Ovary (tissue), 9 donors: Measurements from ENCODE around the gene ABL1. TPM values are rescaled to one million over a fixed set of nuclear protein-coding genes. Genes with fewer than 3 reads are reported as not detected.
A peak's percentile ranks its signal among the peaks of the same experiment; 100 is the strongest.

Source experiments
- DNase-seq, 5 donors: peaks; one replicate each; pipeline ENCODE4 v3.0.0-alpha.2; 2019 to 2020
- H3K27ac ChIP-seq, 2 donors: fragments of 200-600 bp; one replicate each; pipeline versions ENCODE4 v1.5.1 to v1.8.0; 2019 to 2022
- H3K27me3 ChIP-seq: fragments of 200-600 bp; one replicate; pipeline ENCODE4 v1.8.0; 2022
- H3K36me3 ChIP-seq: fragments of 200-600 bp; sonication (generic); one replicate; pipeline ENCODE4 v1.5.1; 2019
- H3K4me1 ChIP-seq: one replicate; pipeline ENCODE4 v1.8.1; 2013; ENCODE audit warnings: mild to moderate bottlenecking, moderate library complexity; ENCODE audit not compliant: insufficient read depth
- H3K4me3 ChIP-seq: fragments of 200-600 bp; sonication (generic); one replicate; pipeline ENCODE4 v1.5.1; 2017
- H3K9me3 ChIP-seq, 2 donors: fragments of 200-600 bp in 1 of 2; sonication (generic) in 1 of 2; one replicate each; pipeline versions ENCODE4 v1.5.1 to v1.8.1; 2013 to 2019; ENCODE audit warnings: mild to moderate bottlenecking in 1 of 2, moderate library complexity in 1 of 2
- EP300 ChIP-seq: sonication (generic); formaldehyde crosslinking; IDR thresholded peaks from one replicate; pipeline ENCODE4 v1.6.1; 2017; ENCODE audit warnings: antibody characterized with exemption
- POLR2A ChIP-seq: fragments of 450-650 bp; IDR thresholded peaks from one replicate; pipeline ENCODE4 v1.6.1; 2017; ENCODE audit warnings: antibody characterized with exemption, mild to moderate bottlenecking, moderate library complexity
- WGBS, 3 donors: extraction: QIAGEN DNeasy Blood & Tissue Kit in 1 of 3; methylation state at CpG; one replicate each; pipeline versions ENCODE4 v1.1.5 to v1.1.7; 2013 to 2017; 5-methylcytosine and 5-hydroxymethylcytosine counted together
- intact Hi-C, 4 donors: fragments of 100-400 bp; cut with DNase I; formaldehyde crosslinking; loops; one replicate each; pipeline versions ENCODE4 v1.11.0 to v1.15.1; 2022 to 2023
- polyA plus RNA-seq, 2 donors: library from polyadenylated mRNA; stranded (reverse); fragments of 200-250 nt in 1 of 2; fragments of 350-450 nt in 1 of 2; fragmentation: Illumina TruSeq in 1 of 2; extraction: RNeasy Lipid Tissue Mini Kit (QIAGEN cat#74804) in 1 of 2; gene quantifications; one replicate each; pipeline ENCODE4 v1.2.3, GENCODE V29; 2013 to 2014
- total RNA-seq, 7 donors: library from RNA; depleted of rRNA in 2 of 7; stranded (reverse); fragments of >200 nt in 2 of 7; fragmentation: NEBNext Ultra II Directional in 3 of 7; extraction: Animal tissue kit (Norgen Biotek cat#: 25700) in 3 of 7; gene quantifications; one replicate each; pipeline versions ENCODE4 v1.1.0 to v1.2.4, GENCODE V29; 2016 to 2023
- TF ChIP-seq, protein P1 (sequence below), 3 donors: fragments of 450-650 bp in 2 of 3; fragments of 200-600 bp in 1 of 3; IDR thresholded peaks; one replicate each; pipeline versions ENCODE4 v1.5.1 to v1.8.0; 2016 to 2022; ENCODE audit warnings: antibody characterized with exemption in 3 of 3, mild to moderate bottlenecking in 1 of 3
- donor health status: DM: no; HTN: no; CAD: no; lungs with moderate emphysema.
- donor health status: DM: no; HTN: no; CAD: no.
- donor health status: Bipolar disorder and iron deficiency.
- donor health status: DM: yes; HTN: yes; CAD: no.
- donor health status: DM: no; HTN: no; CAD: no.
- donor health status: DM: yes; HTN: yes; CAD: no.

The ABL1 gene
- total and polyA plus RNA-seq, 9 donors, result 39.4 to 112 (median 75.1) TPM

DNA sequence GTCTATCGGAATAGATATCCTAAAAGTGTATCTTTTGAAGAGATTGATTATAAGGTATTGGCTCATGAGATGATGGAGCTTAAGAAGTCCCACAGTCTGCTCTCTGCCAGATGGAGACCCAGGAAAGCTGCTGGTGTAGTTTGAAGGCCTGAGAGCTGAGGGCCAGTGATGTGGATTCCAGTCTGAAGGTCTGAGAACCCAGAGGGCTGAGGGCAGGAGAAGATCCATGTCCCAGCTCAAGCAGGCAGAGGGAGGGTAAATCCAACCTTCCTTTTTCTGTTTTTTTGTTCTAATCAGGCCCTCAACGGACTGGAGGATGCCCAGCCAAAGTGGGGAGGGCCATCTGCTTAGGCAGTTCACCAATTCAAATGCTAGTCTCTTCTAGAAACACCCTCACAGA is 11.0 kb upstream of the ABL1 start:
- DNase-seq, result no peak
- 7 to 18% (median 12%) methylated on average over 2 of the region's 2 CpGs for WGBS, 3 donors
- intact Hi-C loops, result no loop called here
- Histone ChIP-seq H3K36me3 (no peaks in the 10 kb centered on the region), H3K27me3 (no peaks in the 10 kb centered on the region), H3K4me3 (no peak overlapping the region), H3K27ac (peak overlapping the region; percentile 68 to 84), H3K4me1 (peaks cover 11% of the 10 kb centered on the region), H3K9me3 (no peaks in the 10 kb centered on the region)
- TF ChIP-seq EP300 (no peak), POLR2A (no peak)
- TF ChIP-seq, protein P1, sequence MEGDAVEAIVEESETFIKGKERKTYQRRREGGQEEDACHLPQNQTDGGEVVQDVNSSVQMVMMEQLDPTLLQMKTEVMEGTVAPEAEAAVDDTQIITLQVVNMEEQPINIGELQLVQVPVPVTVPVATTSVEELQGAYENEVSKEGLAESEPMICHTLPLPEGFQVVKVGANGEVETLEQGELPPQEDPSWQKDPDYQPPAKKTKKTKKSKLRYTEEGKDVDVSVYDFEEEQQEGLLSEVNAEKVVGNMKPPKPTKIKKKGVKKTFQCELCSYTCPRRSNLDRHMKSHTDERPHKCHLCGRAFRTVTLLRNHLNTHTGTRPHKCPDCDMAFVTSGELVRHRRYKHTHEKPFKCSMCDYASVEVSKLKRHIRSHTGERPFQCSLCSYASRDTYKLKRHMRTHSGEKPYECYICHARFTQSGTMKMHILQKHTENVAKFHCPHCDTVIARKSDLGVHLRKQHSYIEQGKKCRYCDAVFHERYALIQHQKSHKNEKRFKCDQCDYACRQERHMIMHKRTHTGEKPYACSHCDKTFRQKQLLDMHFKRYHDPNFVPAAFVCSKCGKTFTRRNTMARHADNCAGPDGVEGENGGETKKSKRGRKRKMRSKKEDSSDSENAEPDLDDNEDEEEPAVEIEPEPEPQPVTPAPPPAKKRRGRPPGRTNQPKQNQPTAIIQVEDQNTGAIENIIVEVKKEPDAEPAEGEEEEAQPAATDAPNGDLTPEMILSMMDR (IDR thresholded peaks at IDR 0.05), result no peak

DNA sequence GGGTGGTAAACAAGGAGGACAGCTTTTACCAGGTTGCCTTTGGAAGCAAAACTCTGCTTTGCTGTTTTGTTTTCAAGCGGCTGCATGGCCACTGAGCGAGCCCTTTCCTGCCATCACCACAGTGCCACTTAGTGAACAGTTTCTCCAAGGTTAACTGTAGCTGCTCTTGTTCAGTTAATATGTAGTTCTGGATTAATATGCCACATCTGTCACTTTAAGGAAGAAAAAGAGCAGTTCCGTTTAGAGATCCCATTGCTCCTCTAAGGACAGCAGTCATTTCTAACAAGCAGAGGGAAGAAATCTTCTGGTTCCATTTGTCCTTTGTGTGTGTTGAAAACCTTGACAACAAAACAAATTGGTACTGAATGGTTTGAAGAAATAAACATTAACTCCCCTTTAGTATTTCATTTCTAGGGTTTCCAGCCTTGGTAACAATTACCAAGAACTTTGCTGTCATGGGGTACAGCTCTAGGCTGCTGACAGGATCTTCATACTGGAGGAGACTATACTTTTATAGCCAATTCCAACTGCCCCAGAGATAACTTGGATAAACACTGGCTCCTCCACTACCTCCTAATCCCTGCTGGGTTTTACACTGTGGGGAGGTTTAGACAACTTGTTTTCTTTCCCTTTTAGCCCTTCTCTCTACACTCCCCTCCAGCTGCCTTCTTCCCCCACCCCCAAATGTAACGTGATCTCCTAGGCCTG is 10.3 kb upstream of the ABL1 start:
- no peak for TF ChIP-seq POLR2A
- TF ChIP-seq, protein P1 (IDR thresholded peaks at IDR 0.05), result no peak
- no peak for TF ChIP-seq EP300
- peaks cover 11% of the 10 kb centered on the region for H3K4me1 ChIP-seq

DNA sequence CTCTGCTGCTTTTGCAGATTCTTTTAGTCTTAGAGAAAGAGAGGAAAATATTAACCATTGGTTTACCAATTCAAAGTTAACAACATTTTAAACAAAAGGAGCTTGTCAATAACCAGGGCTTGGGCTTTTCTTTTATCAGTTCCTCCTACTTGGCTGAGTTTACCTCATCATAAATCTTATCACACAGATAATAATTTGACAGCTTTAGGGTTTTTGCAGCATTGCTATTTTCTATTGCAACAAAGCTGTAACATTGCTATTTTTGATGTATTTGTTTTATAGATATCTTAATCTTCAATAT is 9.8 kb upstream of the ABL1 start:
- Histone ChIP-seq H3K36me3 (no peaks in the 10 kb centered on the region), H3K27ac (peak overlapping the region in 1 of 2 donors; percentile 84), H3K9me3 (no peaks in the 10 kb centered on the region), H3K27me3 (no peaks in the 10 kb centered on the region), H3K4me1 (peaks cover 13% of the 10 kb centered on the region), H3K4me3 (no peak overlapping the region)
- no peak for DNase-seq
- TF ChIP-seq POLR2A (no peak), EP300 (no peak)
- TF ChIP-seq, protein P1 (IDR thresholded peaks at IDR 0.05), result no peak
- intact Hi-C loops, result no loop called here

More for the DNA sequence above, 10.3 kb upstream of the ABL1 start:
- Histone ChIP-seq H3K4me3 (no peak overlapping the region), H3K27ac (peak overlapping the region; percentile 68 to 84), H3K9me3 (no peaks in the 10 kb centered on the region), H3K36me3 (no peaks in the 10 kb centered on the region), H3K27me3 (no peaks in the 10 kb centered on the region)
- intact Hi-C loops, result no loop called here
- WGBS, 3 donors, result 7 to 18% (median 7%) methylated on average over 4 of the region's 4 CpGs
- peak in 4 of 5 donors; percentile 51 to 63 (median 58) for DNase-seq

DNA sequence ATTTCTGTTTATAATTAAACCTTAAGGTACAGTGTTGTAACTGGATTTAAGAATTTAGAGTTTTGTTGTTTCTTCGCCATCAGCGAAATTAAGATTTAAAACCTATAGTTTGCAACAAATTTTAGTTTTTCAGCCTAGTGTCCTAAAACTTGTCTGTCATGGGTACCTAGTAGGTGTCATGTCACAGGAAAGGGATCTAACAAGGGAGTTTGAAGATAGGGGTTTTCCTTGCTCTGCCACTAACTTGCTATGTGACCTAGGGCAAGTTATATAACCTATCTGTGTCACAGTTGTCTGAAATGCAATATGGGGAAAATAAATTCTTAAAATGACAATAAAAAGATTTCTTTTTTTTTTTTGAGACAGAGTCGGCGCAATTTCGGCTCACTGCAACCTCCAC is 9.2 kb upstream of the ABL1 start:
- no peak for TF ChIP-seq EP300
- TF ChIP-seq, protein P1 (IDR thresholded peaks at IDR 0.05), result no peak
- intact Hi-C loops, result no loop called here
- no peaks in the 10 kb centered on the region for H3K9me3 ChIP-seq
- H3K36me3 ChIP-seq, result no peaks in the 10 kb centered on the region
- WGBS, 3 donors, result 66 to 78% (median 68%) methylated on average over 5 of the region's 5 CpGs
- no peak overlapping the region for H3K4me3 ChIP-seq
- H3K27ac ChIP-seq, result peak overlapping the region; percentile 61 to 84
- H3K27me3 ChIP-seq, result no peaks in the 10 kb centered on the region
- no peak for DNase-seq
- peaks cover 13% of the 10 kb centered on the region for H3K4me1 ChIP-seq
